HG03139 (cell line): ENCODE measurements around the gene SYVN1.
A peak's percentile ranks its signal among the peaks of the same experiment; 100 is the strongest.
"Not testable (repeated sequence)": the region's sequence is repeated elsewhere in the genome, so short reads cannot be mapped to it uniquely, and the experiment has no call there.

ENCODE experiments used
- ATAC-seq: cut with Tn5 transposase; IDR thresholded peaks from one replicate; pipeline ENCODE4 v1.9.1; 2021; ENCODE audit not compliant: unreplicated experiment

Gene SYVN1

GRCh38 chr11:65127473-65128181 lies 6.7 kb downstream of the SYVN1 start:
- no peak for ATAC-seq

GRCh38 chr11:65126624-65127274 lies 7.6 kb downstream of the SYVN1 start:
- ATAC-seq: no peak

GRCh38 chr11:65125197-65126056 lies 8.9 kb downstream of the SYVN1 start:
- ATAC-seq: no peak

GRCh38 chr11:65124480-65125196 lies 9.7 kb downstream of the SYVN1 start:
- ATAC-seq: no peak

- peak; percentile 60 for ATAC-seq
These were observed 12.2 kb downstream of the SYVN1 start, which contains the start of the genes FAU and MRPL49 for GRCh38 chr11:65121865-65122696. Gene FAU (minus strand): TSS chr11:65122134. CDS start chr11:65121813, 321 bp downstream. Gene MRPL49 (plus strand): TSS chr11:65122321. CDS start chr11:65122347, 26 bp downstream.

GRCh38 chr11:65121447-65121864 lies 12.9 kb downstream of the SYVN1 start:
- no peak for ATAC-seq

- ATAC-seq: no peak
These were observed 13.5 kb downstream of the SYVN1 start for GRCh38 chr11:65120831-65121230.

- ATAC-seq: no peak
These were observed 14.7 kb downstream of the SYVN1 start for GRCh38 chr11:65119670-65119995.

- ATAC-seq: not testable (repeated sequence)
These were observed 15.2 kb downstream of the SYVN1 start for GRCh38 chr11:65118891-65119669.

- ATAC-seq: no peak
These were observed 16.1 kb downstream of the SYVN1 start for GRCh38 chr11:65118097-65118837.

- ATAC-seq: peak; percentile 43
These were observed 16.9 kb downstream of the SYVN1 start, which contains the start of gene ZNHIT2 for GRCh38 chr11:65117206-65118096. Gene ZNHIT2 (minus strand): TSS chr11:65117701. CDS start chr11:65117653, 48 bp downstream.

- no peak for ATAC-seq
These were observed 17.7 kb downstream of the SYVN1 start for GRCh38 chr11:65116370-65117205.

GRCh38 chr11:65115361-65116082 lies 18.8 kb downstream of the SYVN1 start:
- no peak for ATAC-seq

GRCh38 chr11:65114538-65115171 lies 19.7 kb downstream of the SYVN1 start:
- ATAC-seq: no peak

- ATAC-seq: no peak
These were observed 20.5 kb downstream of the SYVN1 start for GRCh38 chr11:65113839-65114238.
